GM12801 (cell line): ENCODE measurements around the gene CA9.

ENCODE experiments used
- CTCF ChIP-seq: IDR thresholded peaks from one replicate; pipeline ENCODE4 v1.5.1; 2011; ENCODE audit warnings: control low read depth; ENCODE audit not compliant: insufficient read length; ENCODE audit errors: extremely low read depth

CA9 gene

DNA sequence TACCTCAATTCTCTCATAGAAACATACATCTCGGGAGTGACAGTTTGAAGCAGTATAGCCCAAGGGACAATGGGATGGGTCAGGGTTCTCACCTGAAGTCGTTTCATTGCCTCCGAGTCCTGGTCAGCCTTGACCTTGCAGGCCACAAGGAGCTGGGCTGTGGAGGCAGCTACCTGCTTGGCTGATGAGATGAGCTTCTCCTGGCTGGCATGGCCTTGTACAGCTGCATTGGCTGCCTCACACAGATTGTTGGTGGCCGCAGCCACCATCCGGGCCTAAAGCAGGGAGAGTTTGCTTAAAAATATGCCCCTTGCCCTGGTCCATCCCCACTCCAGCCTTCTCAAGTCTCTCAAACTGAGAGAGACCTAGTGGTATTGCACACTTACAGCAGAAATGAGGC, 24.5 kb downstream of the CA9 start:
- TF ChIP-seq CTCF = no peak

- TF ChIP-seq CTCF = no peak
Measured at GRCh38 chr9:35700031-35700430, 26.3 kb downstream of the CA9 start.

DNA sequence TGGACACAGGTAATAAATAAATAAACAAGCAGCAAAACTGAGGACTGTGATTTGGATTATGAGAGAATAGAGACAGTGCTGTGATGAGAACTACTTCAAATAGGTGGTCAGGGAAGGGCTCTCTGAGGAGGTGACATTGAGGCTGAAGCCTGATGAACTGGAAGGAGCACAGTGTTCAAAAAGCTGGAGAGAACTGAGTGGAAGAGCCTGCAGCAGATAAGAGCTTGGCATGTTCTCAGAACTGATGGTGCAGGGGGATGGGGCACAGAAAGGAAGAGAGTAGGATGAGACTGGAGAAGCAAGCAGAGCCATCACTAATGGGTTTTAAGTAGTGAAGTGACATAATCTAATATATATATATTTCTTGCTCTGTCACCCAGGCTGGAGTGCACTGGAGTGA, 27.2 kb downstream of the CA9 start:
- TF ChIP-seq CTCF = no peak

GRCh38 chr9:35702696-35703095, 29.0 kb downstream of the CA9 start:
- TF ChIP-seq CTCF = no peak

GRCh38 chr9:35703906-35704672, 30.4 kb downstream of the CA9 start:
- TF ChIP-seq CTCF = no peak

DNA sequence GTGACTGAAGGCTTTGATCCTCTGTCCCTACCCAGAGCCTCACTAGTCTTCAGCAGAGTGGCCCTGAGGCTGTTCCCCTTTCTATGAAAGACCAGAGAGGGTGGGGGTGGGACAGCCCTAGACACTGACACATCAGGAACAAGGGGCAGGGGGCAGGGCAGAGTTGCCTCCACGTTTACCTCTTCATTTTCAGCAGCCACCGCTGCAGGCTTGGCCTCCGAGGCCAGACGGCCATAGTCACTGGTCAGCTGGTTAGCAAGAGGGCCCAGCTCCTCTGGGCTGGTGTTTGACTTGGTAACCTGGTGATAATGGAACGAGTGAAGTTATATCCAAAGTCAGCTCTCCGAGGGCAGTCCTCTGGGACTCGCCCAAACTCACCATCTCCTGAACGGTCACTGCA, 31.6 kb downstream of the CA9 start:
- no peak for TF ChIP-seq CTCF

- TF ChIP-seq CTCF = no peak
Measured at GRCh38 chr9:35705836-35706430, 32.2 kb downstream of the CA9 start.
